DMS79 (cell line): ENCODE data around the gene SSC4D.
"Not testable (repeated sequence)": the region's sequence is repeated elsewhere in the genome, so short reads cannot be mapped to it uniquely, and the experiment has no call there.

Experiments
- DNase-seq: peaks from one replicate; lab custom pipeline; 2025; lab: John Stamatoyannopoulos, UW

Gene SSC4D

DNA sequence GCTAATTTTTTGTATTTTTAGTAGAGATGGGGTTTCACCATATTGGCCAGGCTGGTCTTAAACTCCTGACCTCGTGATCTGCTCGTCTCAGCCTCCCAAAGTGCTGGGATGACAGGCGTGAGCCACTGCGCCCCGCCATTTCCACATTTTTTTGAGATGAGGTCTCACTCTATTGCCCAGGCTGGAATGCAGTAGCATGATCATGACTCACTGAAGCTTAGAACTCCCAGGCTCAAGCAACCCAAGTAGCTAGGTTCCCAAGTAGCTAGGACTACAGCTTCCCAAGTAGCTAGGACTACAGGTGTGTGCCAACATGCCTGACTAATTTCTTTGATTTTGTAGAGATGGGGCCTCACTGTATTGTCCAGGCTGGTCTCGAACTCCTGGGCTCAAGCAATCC lies 11.6 kb upstream of the SSC4D start:
- not testable (repeated sequence) for DNase-seq

DNA sequence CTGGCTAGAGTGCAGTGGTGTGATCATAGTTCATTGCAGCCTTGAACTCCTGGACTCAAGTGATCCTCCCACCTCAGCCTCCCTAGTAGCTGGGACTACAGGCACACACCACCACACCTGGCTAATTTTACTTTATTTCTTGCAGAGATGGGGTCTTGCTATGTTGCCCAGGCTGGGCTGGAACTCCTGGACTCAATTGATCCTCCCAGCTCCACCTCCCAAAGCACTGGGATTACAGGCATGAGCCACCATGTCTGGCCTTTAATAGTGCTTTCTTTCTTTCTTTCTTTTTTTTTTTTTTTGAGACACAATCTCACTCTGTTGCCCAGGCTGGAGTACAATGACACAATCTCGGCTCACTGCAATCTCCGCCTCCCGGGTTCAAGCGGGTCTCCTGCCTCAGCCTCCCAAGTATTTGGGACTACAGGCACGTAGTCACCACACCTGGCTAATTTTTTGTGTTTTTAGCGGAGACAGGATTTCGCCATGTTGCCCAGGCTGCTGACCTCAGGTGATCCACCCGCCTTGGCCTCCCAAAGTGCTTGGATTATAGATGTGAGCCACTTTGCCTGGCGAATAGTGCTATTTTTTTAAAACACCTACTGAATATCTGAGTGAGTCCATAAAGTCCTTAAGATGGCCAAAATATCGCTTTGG lies 8.3 kb upstream of the SSC4D start:
- not testable (repeated sequence) for DNase-seq

DNA sequence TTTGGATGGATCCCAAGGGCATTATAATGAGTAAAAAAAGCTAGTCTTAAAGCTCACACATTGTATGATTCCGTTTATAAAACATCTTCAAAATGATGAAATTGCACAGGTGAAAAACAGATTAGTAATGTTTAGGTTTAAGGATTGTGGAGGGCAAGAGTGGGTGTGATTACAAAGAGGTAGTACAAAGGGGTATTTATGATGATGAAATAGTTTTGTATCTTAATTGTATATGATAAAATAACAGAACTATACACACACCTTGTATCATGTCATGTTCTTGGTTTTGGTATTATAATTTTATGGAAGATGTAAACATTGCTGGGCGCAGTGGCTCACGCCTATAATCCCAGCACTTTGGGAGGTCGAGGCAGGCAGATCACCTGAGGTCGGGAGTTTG lies 2.8 kb upstream of the SSC4D start:
- no peak for DNase-seq

- no peak for DNase-seq
Measured at GRCh38 chr7:76411626-76412025, 2.1 kb upstream of the SSC4D start.

DNA sequence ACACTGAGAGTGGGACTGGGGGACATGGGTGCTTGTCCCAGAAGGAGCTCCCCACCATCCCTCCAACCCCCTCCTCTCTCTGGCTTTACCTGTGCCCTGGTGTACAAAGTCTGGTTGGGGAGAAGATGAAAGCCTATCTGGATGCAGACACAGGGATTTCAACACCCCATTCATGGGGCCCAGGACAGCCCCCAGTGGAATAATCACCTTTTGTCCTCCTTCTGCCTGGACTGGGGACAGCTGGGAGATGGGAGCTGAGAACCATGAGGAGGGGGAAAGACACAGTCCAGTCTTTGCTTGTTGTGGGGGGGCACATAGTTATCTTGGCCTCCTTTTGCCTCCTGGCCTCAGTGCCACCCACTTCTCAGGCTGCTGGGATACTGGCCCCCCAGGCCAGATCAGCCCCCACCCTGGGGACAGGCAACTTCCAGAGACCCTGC lies 1.4 kb downstream of the SSC4D start:
- no peak for DNase-seq

DNA sequence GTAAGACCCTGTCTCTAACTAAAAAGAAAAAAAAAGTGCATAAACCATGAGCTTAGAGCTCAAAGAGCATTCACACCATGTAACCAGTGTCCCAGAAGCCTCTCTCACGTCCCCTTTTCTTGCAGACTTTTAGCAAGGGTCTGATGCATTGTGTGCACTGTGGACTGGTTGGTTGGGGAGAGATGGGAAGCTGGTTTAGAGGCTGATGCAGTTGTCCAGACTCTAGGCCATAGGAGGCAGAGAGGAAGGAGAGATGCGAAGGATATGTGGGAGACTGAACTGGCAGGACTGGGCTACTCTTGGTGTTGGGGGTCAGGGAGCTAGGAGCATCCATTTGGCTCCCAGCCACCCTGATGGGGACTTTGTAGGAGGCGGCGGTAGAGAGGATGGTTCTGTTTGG lies 1.8 kb downstream of the SSC4D start:
- DNase-seq: no peak

GRCh38 chr7:76405738-76406137 lies 3.8 kb downstream of the SSC4D start:
- no peak for DNase-seq

- no peak for DNase-seq
Measured at GRCh38 chr7:76403780-76404494, 5.6 kb downstream of the SSC4D start.

GRCh38 chr7:76403097-76403496 lies 6.4 kb downstream of the SSC4D start:
- DNase-seq: not testable (repeated sequence)

DNA sequence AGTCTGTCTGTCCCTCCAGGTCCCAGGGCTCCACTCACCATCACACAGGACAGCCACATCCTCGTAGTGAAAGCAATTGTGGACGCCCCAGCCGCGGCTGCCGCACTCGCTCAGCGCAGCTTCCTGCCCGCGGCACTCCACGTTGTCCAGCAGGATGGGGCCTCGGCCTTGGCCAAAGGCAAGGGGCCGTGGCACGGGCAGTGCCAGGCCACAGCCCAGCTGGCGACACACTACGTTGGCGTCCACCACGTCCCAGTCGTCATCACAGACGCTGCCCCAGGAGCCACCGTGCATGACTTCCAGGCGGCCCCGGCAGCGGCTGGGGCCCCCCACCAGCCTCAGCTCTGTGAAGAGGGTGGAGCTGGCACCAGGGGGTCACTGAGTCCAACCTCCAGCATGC lies 9.2 kb downstream of the SSC4D start:
- DNase-seq: no peak

DNA sequence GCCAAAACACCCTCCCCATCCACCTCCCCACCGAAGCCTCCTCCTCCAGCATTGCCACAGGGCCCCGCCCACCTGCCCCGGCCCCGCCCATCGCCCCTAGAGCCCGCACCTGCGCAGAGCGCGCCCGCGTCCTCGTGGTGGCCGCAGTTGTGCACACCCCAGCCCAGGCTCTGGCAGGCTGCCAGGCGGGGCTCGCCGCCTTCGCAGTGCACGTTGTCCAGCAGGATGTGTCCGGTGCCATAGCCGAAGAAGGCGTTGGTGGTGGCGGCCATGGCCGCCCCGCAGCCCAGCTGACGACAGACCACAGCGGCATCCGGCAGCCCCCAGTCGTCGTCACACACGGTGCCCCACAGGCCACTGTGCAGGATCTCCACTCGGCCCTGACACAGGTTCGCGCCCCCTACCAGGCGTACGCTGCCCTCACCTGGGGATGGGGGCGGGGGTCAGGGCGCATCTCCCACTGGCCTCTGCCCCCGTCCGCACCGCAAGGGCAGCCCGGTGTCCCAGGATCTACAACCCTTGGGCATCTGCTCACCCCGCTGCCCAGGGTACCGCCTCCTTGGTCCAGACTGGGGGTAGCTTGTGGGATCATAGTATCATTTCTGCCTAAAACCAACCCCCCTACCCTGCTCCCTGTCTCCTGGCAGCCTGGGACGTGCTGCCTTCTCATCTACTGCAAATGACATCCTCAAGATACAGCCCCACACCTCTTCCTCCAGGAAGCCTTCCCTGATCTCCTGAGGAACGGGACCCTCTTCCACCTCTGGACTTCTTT lies 11.9 kb downstream of the SSC4D start:
- no peak for DNase-seq

- no peak for DNase-seq
Measured at GRCh38 chr7:76396864-76397263, 12.6 kb downstream of the SSC4D start.

DNA sequence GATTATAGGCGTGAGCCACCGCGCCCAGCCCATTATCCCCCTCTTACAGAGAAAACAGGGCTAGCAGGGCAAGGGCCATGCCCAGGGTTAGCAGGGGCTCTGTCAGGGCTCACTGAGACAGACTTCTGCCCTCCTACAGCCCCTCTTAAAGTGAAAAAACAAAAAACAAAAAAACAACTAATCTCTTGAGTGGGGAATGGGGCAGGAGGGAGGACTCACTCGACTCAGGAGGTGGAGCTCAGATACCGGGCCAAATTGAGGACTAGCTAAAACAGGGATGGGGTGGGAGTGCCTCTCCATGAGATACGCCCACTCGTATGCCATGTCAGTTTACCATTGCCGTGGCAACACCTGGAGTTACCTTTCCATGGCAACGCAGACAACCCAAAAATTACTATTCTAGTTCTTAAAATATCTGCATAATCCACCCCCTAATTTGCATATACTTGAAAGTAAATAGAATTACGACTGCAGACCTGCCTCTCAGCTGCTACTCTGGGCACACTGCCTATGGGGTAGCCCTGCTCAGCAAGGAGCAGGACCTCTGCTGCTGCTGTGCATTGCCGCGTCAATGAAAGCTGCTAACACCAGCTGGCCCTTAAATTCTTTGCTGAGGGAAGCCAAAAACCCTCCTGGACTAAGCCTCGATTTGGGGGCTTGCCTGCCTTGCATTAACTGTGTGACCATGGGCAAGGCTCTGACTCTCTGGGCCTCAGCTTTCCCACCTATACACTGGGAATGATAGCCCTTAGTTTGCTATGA lies 13.4 kb downstream of the SSC4D start:
- no peak for DNase-seq

DNA sequence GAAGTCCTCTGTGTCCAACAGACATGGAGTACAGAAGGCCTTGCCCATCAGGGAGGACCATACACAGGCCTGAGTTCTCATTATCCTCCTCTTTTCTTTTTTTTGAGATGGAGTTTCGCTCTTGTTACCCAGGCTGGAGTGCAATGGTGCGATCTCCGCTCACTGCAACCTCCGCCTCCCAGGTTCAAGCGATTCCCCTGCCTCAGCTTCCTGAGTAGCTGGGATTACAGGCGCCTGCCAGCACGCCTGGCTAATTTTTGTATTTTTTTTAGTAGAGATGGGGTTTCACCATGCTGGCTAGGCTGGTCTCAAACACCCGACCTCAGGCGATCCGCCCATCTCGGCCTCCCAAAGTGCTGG lies 13.9 kb downstream of the SSC4D start:
- not testable (repeated sequence) for DNase-seq

DNA sequence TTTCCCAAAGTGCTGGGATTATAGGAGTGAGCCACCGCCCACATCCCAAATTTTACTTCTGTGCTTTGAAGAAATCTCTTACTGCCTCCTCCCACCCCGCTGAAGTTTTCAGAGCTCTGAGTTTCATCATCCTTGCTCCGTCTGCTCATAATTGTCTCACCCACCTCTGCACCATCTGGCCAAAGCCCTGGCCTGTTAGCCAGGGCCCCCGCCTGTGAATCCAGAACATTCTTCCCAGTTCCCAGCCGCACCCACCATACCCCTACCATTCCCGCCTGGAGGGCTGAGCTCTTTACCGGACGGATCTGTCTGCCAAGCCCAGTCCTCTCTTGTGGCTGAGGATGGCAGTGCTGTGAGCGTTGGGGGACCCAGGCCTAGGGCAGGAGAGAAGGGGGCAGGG lies 14.5 kb downstream of the SSC4D start:
- DNase-seq: no peak

GRCh38 chr7:76393116-76394031 lies 16.1 kb downstream of the SSC4D start:
- peak; percentile 50 for DNase-seq

DNA sequence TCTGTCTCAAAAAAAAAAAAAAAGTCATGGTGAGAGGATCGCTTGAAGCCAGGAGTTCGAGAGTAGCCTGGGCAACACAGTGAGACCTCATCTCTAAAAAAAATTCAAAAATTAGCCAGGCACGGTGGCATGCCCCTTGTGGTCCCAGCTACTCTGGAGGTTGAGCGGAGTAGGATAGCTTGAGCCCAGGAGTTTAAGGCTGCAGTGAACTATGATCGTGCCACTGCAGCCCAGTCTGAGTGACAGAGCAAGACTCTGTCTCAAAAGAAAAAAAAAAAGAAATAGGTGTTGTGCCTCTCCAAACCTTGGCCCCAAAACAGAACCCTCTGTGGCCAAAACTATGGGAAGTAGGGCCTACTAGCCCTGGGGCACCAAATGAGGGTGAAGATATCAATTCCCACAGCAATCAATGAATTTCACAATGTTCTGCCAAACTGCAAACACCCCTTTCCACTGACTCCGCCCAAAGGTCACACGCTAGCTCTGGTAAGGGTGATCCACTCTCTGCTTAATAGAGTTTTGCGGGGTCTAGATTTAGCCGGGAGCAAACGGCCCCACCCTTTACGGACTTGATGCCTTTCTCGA lies 16.9 kb downstream of the SSC4D start:
- no peak for DNase-seq

- no peak for DNase-seq
Measured at GRCh38 chr7:76390092-76390491, 19.4 kb downstream of the SSC4D start.

DNA sequence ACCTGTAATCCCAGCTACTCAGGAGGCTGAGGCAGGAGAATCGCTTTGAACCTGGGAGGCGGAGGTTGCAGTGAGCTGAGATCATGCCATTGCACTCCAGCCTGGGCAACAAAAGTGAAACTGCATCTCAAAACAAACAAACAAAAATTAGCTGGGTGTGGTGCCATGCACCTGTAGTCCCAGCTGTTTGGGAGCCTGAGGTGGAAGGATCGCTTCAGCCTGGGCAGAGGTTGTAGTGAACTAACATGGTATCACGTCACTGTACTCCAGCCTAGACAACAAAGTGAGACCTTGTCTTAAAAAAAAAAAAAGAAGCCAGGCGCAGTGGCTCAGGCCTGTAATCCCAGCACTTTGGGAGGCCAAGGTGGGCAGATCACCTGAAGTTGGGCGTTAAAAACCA lies 21.7 kb downstream of the SSC4D start:
- DNase-seq: not testable (repeated sequence)

DNA sequence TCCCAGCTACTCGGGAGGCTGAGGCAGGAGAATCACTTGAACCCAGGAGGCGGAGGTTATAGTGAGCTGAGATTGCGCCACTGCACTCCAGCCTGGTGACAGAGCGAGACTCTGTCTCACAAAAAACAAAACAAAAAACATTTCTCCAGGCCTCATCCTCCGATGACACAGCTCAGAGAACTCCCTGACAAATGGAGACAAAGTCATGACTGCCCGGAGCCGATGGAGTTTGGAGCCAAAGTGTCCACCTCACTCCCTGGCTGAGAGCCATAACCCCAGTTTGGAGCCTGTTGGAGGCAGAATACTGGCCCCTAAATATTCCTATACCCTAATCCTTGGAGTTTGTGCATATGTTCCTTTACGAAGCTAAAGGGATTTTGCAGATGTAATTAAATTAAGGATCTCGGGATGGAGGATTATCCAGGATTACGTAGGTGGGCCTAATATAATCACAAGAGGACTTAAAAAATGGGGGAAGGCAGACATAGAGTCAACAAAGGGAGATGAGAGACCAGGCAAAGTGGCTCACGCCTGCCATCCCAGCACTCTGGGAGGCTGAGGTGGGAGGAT lies 22.7 kb downstream of the SSC4D start:
- no peak for DNase-seq
